T-helper 17 cell (primary cell): ENCODE results near the gene INPP5A. TPM values are rescaled to one million over a fixed set of nuclear protein-coding genes. Genes with fewer than 3 reads are reported as not detected.

Experiments used
- ATAC-seq: fragments of 150-1000 bp; cut with Tn5 transposase; 2 replicates; pipeline ENCODE4 v1.10.0; 2021; ENCODE audit warnings: mild to moderate bottlenecking, moderate library complexity
- DNase-seq, 3 donors: peaks; one replicate each; pipeline versions ENCODE4 v3.0.0 to v3.0.0-alpha.2; 2020 to 2021
- H3K9me3 ChIP-seq: one replicate; pipeline ENCODE4 v1.7.0; 2013; ENCODE audit warnings: low read length, mild to moderate bottlenecking; ENCODE audit not compliant: control insufficient read depth, poor library complexity, severe bottlenecking
- H3K27ac Mint-ChIP-seq: one replicate; pipeline ENCODE4 v1.8.0; 2022; ENCODE audit warnings: mild to moderate bottlenecking, moderate library complexity, mixed read lengths
- H3K27me3 Mint-ChIP-seq: one replicate; pipeline ENCODE4 v1.8.0; 2022; ENCODE audit warnings: mixed read lengths
- H3K36me3 Mint-ChIP-seq: one replicate; pipeline ENCODE4 v1.8.0; 2022; ENCODE audit warnings: low read depth, mixed read lengths
- H3K4me1 Mint-ChIP-seq: one replicate; pipeline ENCODE4 v1.8.0; 2022; ENCODE audit warnings: mild to moderate bottlenecking, mixed read lengths
- H3K4me3 Mint-ChIP-seq: one replicate; pipeline ENCODE4 v1.8.0; 2022; ENCODE audit warnings: mild to moderate bottlenecking, moderate library complexity, mixed read lengths
- total RNA-seq, 4 donors: library from RNA in 2 of 4; stranded (reverse) in 2 of 4; gene quantifications; one replicate each; pipeline ENCODE4 v1.2.3 and lab custom pipeline; 2022 to 2026

The INPP5A gene
- total RNA-seq, 2 donors from 2014 or later, result 17.6 to 24.7 TPM

GRCh38 chr10:132599732-132600131, 62.1 kb downstream of the INPP5A start:
- ATAC-seq, result no peak
- H3K4me1 Mint-ChIP-seq, result peaks cover 32% of the 10 kb centered on the region

GRCh38 chr10:132600416-132600815, 62.8 kb downstream of the INPP5A start:
- H3K9me3 ChIP-seq, result no peaks in the 10 kb centered on the region
- Mint-ChIP-seq H3K4me3 (no peak overlapping the region), H3K27me3 (no peaks in the 10 kb centered on the region), H3K4me1 (peaks cover 31% of the 10 kb centered on the region), H3K27ac (no peak overlapping the region), H3K36me3 (peaks cover 5% of the 10 kb centered on the region)
- DNase-seq (no peak), ATAC-seq (no peak)

More at GRCh38 chr10:132599732-132600131, 62.1 kb downstream of the INPP5A start:
- Mint-ChIP-seq H3K27ac (no peak overlapping the region), H3K27me3 (no peaks in the 10 kb centered on the region), H3K4me3 (no peak overlapping the region), H3K36me3 (peaks cover 5% of the 10 kb centered on the region)
- no peak for DNase-seq
- no peaks in the 10 kb centered on the region for H3K9me3 ChIP-seq

- peaks cover 31% of the 10 kb centered on the region for H3K4me1 Mint-ChIP-seq
- no peaks in the 10 kb centered on the region for H3K27me3 Mint-ChIP-seq
- H3K9me3 ChIP-seq, result no peaks in the 10 kb centered on the region
- H3K4me3 Mint-ChIP-seq, result no peak overlapping the region
- H3K36me3 Mint-ChIP-seq, result peaks cover 5% of the 10 kb centered on the region
- H3K27ac Mint-ChIP-seq, result no peak overlapping the region
- DNase-seq (no peak), ATAC-seq (no peak)
These were observed 64.0 kb downstream of the INPP5A start for GRCh38 chr10:132601567-132601966.

GRCh38 chr10:132602614-132603013, 65.0 kb downstream of the INPP5A start:
- H3K27ac Mint-ChIP-seq, result no peak overlapping the region
- H3K4me1 Mint-ChIP-seq, result peaks cover 24% of the 10 kb centered on the region
- DNase-seq (no peak), ATAC-seq (no peak)
- no peak overlapping the region for H3K4me3 Mint-ChIP-seq
- H3K27me3 Mint-ChIP-seq, result no peaks in the 10 kb centered on the region
- peaks cover 5% of the 10 kb centered on the region for H3K36me3 Mint-ChIP-seq
- H3K9me3 ChIP-seq, result no peaks in the 10 kb centered on the region

- H3K27me3 Mint-ChIP-seq, result no peaks in the 10 kb centered on the region
- peaks cover 5% of the 10 kb centered on the region for H3K36me3 Mint-ChIP-seq
- H3K4me1 Mint-ChIP-seq, result peaks cover 19% of the 10 kb centered on the region
- peak overlapping the region; percentile 22 for H3K27ac Mint-ChIP-seq
- no peak for DNase-seq
- H3K4me3 Mint-ChIP-seq, result no peak overlapping the region
- no peak for ATAC-seq
- no peaks in the 10 kb centered on the region for H3K9me3 ChIP-seq
These were observed 66.4 kb downstream of the INPP5A start for GRCh38 chr10:132603851-132604533.

- H3K4me3 Mint-ChIP-seq, result no peak overlapping the region
- no peaks in the 10 kb centered on the region for H3K9me3 ChIP-seq
- no peak for DNase-seq
- ATAC-seq, result no peak
- H3K27me3 Mint-ChIP-seq, result no peaks in the 10 kb centered on the region
- H3K27ac Mint-ChIP-seq, result peak overlapping the region; percentile 22
- peaks cover 6% of the 10 kb centered on the region for H3K36me3 Mint-ChIP-seq
- H3K4me1 Mint-ChIP-seq, result peaks cover 19% of the 10 kb centered on the region
These were observed 67.1 kb downstream of the INPP5A start for GRCh38 chr10:132604686-132605085.

GRCh38 chr10:132605390-132605789, 67.8 kb downstream of the INPP5A start:
- Mint-ChIP-seq H3K36me3 (peaks cover 6% of the 10 kb centered on the region), H3K4me1 (peaks cover 19% of the 10 kb centered on the region), H3K27me3 (no peaks in the 10 kb centered on the region), H3K27ac (peak overlapping the region; percentile 61), H3K4me3 (no peak overlapping the region)
- DNase-seq, result no peak
- H3K9me3 ChIP-seq, result no peaks in the 10 kb centered on the region
- ATAC-seq, result no peak

GRCh38 chr10:132606031-132606491, 68.5 kb downstream of the INPP5A start:
- no peak for DNase-seq
- peaks cover 24% of the 10 kb centered on the region for H3K4me1 Mint-ChIP-seq
- no peaks in the 10 kb centered on the region for H3K9me3 ChIP-seq
- H3K27me3 Mint-ChIP-seq, result no peaks in the 10 kb centered on the region
- peaks cover 6% of the 10 kb centered on the region for H3K36me3 Mint-ChIP-seq
- no peak for ATAC-seq
- H3K27ac Mint-ChIP-seq, result no peak overlapping the region
- H3K4me3 Mint-ChIP-seq, result no peak overlapping the region

- no peaks in the 10 kb centered on the region for H3K27me3 Mint-ChIP-seq
These were observed 69.1 kb downstream of the INPP5A start for GRCh38 chr10:132606536-132607316.

GRCh38 chr10:132607491-132607890, 69.9 kb downstream of the INPP5A start:
- no peaks in the 10 kb centered on the region for H3K9me3 ChIP-seq
- Mint-ChIP-seq H3K36me3 (peaks cover 6% of the 10 kb centered on the region), H3K27me3 (no peaks in the 10 kb centered on the region), H3K4me3 (no peak overlapping the region), H3K4me1 (peaks cover 27% of the 10 kb centered on the region), H3K27ac (no peak overlapping the region)
- no peak for DNase-seq
- ATAC-seq, result no peak

More at GRCh38 chr10:132606536-132607316, 69.1 kb downstream of the INPP5A start:
- Mint-ChIP-seq H3K27ac (no peak overlapping the region), H3K4me1 (peaks cover 23% of the 10 kb centered on the region), H3K4me3 (no peak overlapping the region), H3K36me3 (peaks cover 6% of the 10 kb centered on the region)
- ATAC-seq (no peak), DNase-seq (no peak)
- H3K9me3 ChIP-seq, result no peaks in the 10 kb centered on the region

GRCh38 chr10:132607961-132608495, 70.4 kb downstream of the INPP5A start:
- Mint-ChIP-seq H3K36me3 (peaks cover 6% of the 10 kb centered on the region), H3K4me3 (no peak overlapping the region), H3K27ac (no peak overlapping the region), H3K4me1 (peaks cover 26% of the 10 kb centered on the region), H3K27me3 (no peaks in the 10 kb centered on the region)
- no peaks in the 10 kb centered on the region for H3K9me3 ChIP-seq
- ATAC-seq (peak; percentile 4), DNase-seq (no peak)

GRCh38 chr10:132608511-132609195, 71.1 kb downstream of the INPP5A start:
- Mint-ChIP-seq H3K27ac (no peak overlapping the region), H3K27me3 (no peaks in the 10 kb centered on the region)
- no peak for DNase-seq

GRCh38 chr10:132609211-132609610, 71.6 kb downstream of the INPP5A start:
- H3K27ac Mint-ChIP-seq, result no peak overlapping the region

More at GRCh38 chr10:132608511-132609195, 71.1 kb downstream of the INPP5A start:
- ATAC-seq, result peak; percentile 10
- Mint-ChIP-seq H3K4me1 (peaks cover 24% of the 10 kb centered on the region), H3K4me3 (no peak overlapping the region), H3K36me3 (peaks cover 6% of the 10 kb centered on the region)
- no peaks in the 10 kb centered on the region for H3K9me3 ChIP-seq

More at GRCh38 chr10:132609211-132609610, 71.6 kb downstream of the INPP5A start:
- no peak for DNase-seq
- Mint-ChIP-seq H3K4me3 (no peak overlapping the region), H3K4me1 (peaks cover 22% of the 10 kb centered on the region), H3K36me3 (peaks cover 4% of the 10 kb centered on the region), H3K27me3 (no peaks in the 10 kb centered on the region)
- no peaks in the 10 kb centered on the region for H3K9me3 ChIP-seq
- ATAC-seq, result no peak
